A673 (cell line): ENCODE measurements around the gene ERI2. TPM values are rescaled to one million over a fixed set of nuclear protein-coding genes. Genes with fewer than 3 reads are reported as not detected.

Source experiments
- BruUV-seq: library from RNA; stranded (reverse); fragments of 400-500 nt; replicated peaks from 2 replicates; lab custom pipeline; 2021; lab: Mats Ljungman, UMichigan
- CTCF ChIA-PET: fragments of 300-600 bp; sonication (Branson Sonifier 250); formaldehyde crosslinking; loops from one replicate; lab custom pipeline; 2022; ENCODE audit warnings: antibody characterized with exemption; lab: Charles Lee
- POLR2A ChIA-PET: fragments of 300-600 bp; sonication (Branson Sonifier 250); formaldehyde crosslinking; loops from one replicate; lab custom pipeline; 2022; ENCODE audit warnings: antibody characterized with exemption; ENCODE audit not compliant: low non-redundant PET; lab: Charles Lee
- DNase-seq: peaks from one replicate; pipeline ENCODE4 v3.0.0-alpha.2; 2015; ENCODE audit warnings: low spot score
- H3K27ac ChIP-seq: fragments of 200-600 bp; sonication (generic); 2 replicates; pipeline ENCODE4 v1.5.1; 2016; ENCODE audit warnings: mixed run types, low read depth, mild to moderate bottlenecking, mixed read lengths, antibody characterized with exemption, low read length; ENCODE audit not compliant: poor library complexity, severe bottlenecking
- H3K27me3 ChIP-seq: fragments of 200-600 bp; sonication (generic); replicated peaks from 2 replicates; pipeline ENCODE4 v1.6.1; 2017; ENCODE audit warnings: mixed run types, low read depth, mild to moderate bottlenecking, mixed read lengths, antibody characterized with exemption, low read length; ENCODE audit not compliant: insufficient read depth, poor library complexity
- H3K36me3 ChIP-seq: fragments of 200-600 bp; sonication (generic); 2 replicates; pipeline ENCODE4 v1.6.1; 2016; ENCODE audit warnings: mixed run types, mild to moderate bottlenecking, mixed read lengths, antibody characterized with exemption, low read length; ENCODE audit not compliant: insufficient read depth, poor library complexity, severe bottlenecking
- H3K4me1 ChIP-seq: fragments of 200-600 bp; sonication (generic); 2 replicates; pipeline ENCODE4 v1.6.1; 2017; ENCODE audit warnings: mixed run types, mild to moderate bottlenecking, mixed read lengths, antibody characterized with exemption, low read length; ENCODE audit not compliant: insufficient read depth, poor library complexity, severe bottlenecking
- H3K4me3 ChIP-seq: fragments of 200-600 bp; sonication (generic); 2 replicates; pipeline ENCODE4 v1.5.1; 2016; ENCODE audit warnings: low read depth, mixed run types, mild to moderate bottlenecking, mixed read lengths, low read length; ENCODE audit not compliant: poor library complexity, severe bottlenecking
- H3K9me3 ChIP-seq: fragments of 200-600 bp; sonication (generic); 2 replicates; pipeline ENCODE4 v1.6.1; 2016; ENCODE audit warnings: mixed run types, low read depth, mild to moderate bottlenecking, mixed read lengths, antibody characterized with exemption, low read length; ENCODE audit not compliant: poor library complexity, severe bottlenecking
- CTCF ChIP-seq: fragments of 300-800, 200-600 bp; sonication (generic); conservative IDR thresholded peaks from 2 replicates; pipeline ENCODE4 v1.5.1; 2017; ENCODE audit warnings: low read depth, mild to moderate bottlenecking, antibody characterized with exemption, low read length, moderate library complexity, mixed read lengths
- EZH2 ChIP-seq: fragments of 200-600 bp; sonication (generic); IDR thresholded peaks from 2 replicates; pipeline ENCODE4 v1.6.1; 2017; ENCODE audit warnings: borderline replicate concordance, low read depth, mild to moderate bottlenecking, mixed read lengths, antibody characterized with exemption, low read length; ENCODE audit not compliant: poor library complexity, severe bottlenecking
- intact Hi-C: fragments of 100-400 bp; cut with micrococcal nuclease; formaldehyde crosslinking; loops from one replicate; pipeline ENCODE4 v1.10.0; 2022; ENCODE audit not compliant: unreplicated experiment
- total RNA-seq: library from RNA; stranded (reverse); gene quantifications from 2 replicates; pipeline ENCODE4 v1.2.3, GENCODE V29; 2021

ERI2 gene
- total RNA-seq, 1 experiment from 2014 or later: 24.9 TPM

GRCh38 chr16:20755238-20755637 lies 51.0 kb downstream of the ERI2 start:
- TF ChIP-seq CTCF (no peak), EZH2 (no peak)
- DNase-seq: no peak
- no TSS peak for BruUV-seq
- H3K4me3 ChIP-seq: no peak overlapping the region
- H3K27me3 ChIP-seq: peaks cover 32% of the 10 kb centered on the region
- no peaks in the 10 kb centered on the region for H3K4me1 ChIP-seq
- intact Hi-C loops: no loop called here
- POLR2A ChIA-PET: no interaction called here
- no peak overlapping the region for H3K27ac ChIP-seq
- no peaks in the 10 kb centered on the region for H3K36me3 ChIP-seq
- no peaks in the 10 kb centered on the region for H3K9me3 ChIP-seq
- CTCF ChIA-PET: no interaction called here

GRCh38 chr16:20753727-20754126 lies 52.5 kb downstream of the ERI2 start:
- no peaks in the 10 kb centered on the region for H3K36me3 ChIP-seq
- H3K4me1 ChIP-seq: no peaks in the 10 kb centered on the region
- no peak for DNase-seq
- intact Hi-C loops: no loop called here
- BruUV-seq: no TSS peak
- H3K4me3 ChIP-seq: no peak overlapping the region
- ChIA-PET CTCF (no interaction called here), POLR2A (no interaction called here)
- TF ChIP-seq EZH2 (no peak), CTCF (no peak)
- H3K27me3 ChIP-seq: peaks cover 32% of the 10 kb centered on the region
- H3K9me3 ChIP-seq: no peaks in the 10 kb centered on the region
- no peak overlapping the region for H3K27ac ChIP-seq

- TF ChIP-seq CTCF (no peak), EZH2 (no peak)
- H3K36me3 ChIP-seq: no peaks in the 10 kb centered on the region
- POLR2A ChIA-PET: no interaction called here
- DNase-seq: no peak
- no peaks in the 10 kb centered on the region for H3K4me1 ChIP-seq
- intact Hi-C loops: no loop called here
- no TSS peak for BruUV-seq
- H3K27ac ChIP-seq: no peak overlapping the region
- peaks cover 32% of the 10 kb centered on the region for H3K27me3 ChIP-seq
- H3K4me3 ChIP-seq: no peak overlapping the region
- CTCF ChIA-PET: no interaction called here
- peaks cover 11% of the 10 kb centered on the region for H3K9me3 ChIP-seq
These were observed 55.7 kb downstream of the ERI2 start for GRCh38 chr16:20750558-20750957.
